GM23338 (cell line): ENCODE measurements around the gene ROR1. TPM values are rescaled to one million over a fixed set of nuclear protein-coding genes. Genes with fewer than 3 reads are reported as not detected.

Experiments
- ATAC-seq: fragments of 200-7000 bp; cut with Tn5 transposase; 3 replicates; pipeline ENCODE4 v1.9.1; 2020
- DNase-seq: peaks from one replicate; pipeline ENCODE4 v3.0.0-alpha.2; 2015; ENCODE audit warnings: low spot score
- H2AFZ ChIP-seq: fragments of 200-600 bp; sonication (generic); 2 replicates; pipeline ENCODE4 v1.8.0; 2016; ENCODE audit warnings: antibody characterized with exemption, mild to moderate bottlenecking, moderate library complexity
- H3F3A ChIP-seq: fragments of 200-600 bp; sonication (generic); replicated peaks from 2 replicates; pipeline ENCODE4 v1.8.0; 2017; ENCODE audit warnings: antibody characterized with exemption, mixed run types, low read depth
- H3K27ac ChIP-seq: fragments of 200-600 bp; sonication (generic); 2 replicates; pipeline ENCODE4 v1.6.1; 2016; ENCODE audit warnings: low read depth
- H3K27me3 ChIP-seq: fragments of 200-600 bp; sonication (generic); 2 replicates; pipeline ENCODE4 v1.8.0; 2016; ENCODE audit warnings: mild to moderate bottlenecking, mixed run types, moderate library complexity; ENCODE audit not compliant: insufficient read depth
- H3K36me3 ChIP-seq: fragments of 200-600 bp; sonication (generic); 2 replicates; pipeline ENCODE4 v1.8.0; 2016; ENCODE audit warnings: mild to moderate bottlenecking; ENCODE audit not compliant: insufficient read depth
- H3K4me1 ChIP-seq: fragments of 200-600 bp; sonication (generic); 2 replicates; pipeline ENCODE4 v1.8.0; 2016; ENCODE audit warnings: mild to moderate bottlenecking, moderate library complexity; ENCODE audit not compliant: insufficient read depth
- H3K4me2 ChIP-seq: fragments of 200-600 bp; sonication (generic); 2 replicates; pipeline ENCODE4 v1.7.1; 2017; ENCODE audit warnings: mixed run types
- H3K4me3 ChIP-seq: fragments of 200-600 bp; sonication (generic); 2 replicates; pipeline ENCODE4 v1.6.1; 2016; ENCODE audit warnings: mixed run types
- H3K79me2 ChIP-seq: fragments of 200-600 bp; sonication (generic); replicated peaks from 2 replicates; pipeline ENCODE4 v1.8.0; 2017; ENCODE audit warnings: mild to moderate bottlenecking; ENCODE audit not compliant: insufficient read depth
- H3K9me2 ChIP-seq: fragments of 200-600 bp; sonication (generic); 2 replicates; pipeline ENCODE4 v1.8.0; 2017; ENCODE audit not compliant: insufficient read depth
- H4K20me1 ChIP-seq: fragments of 200-600 bp; sonication (generic); replicated peaks from 2 replicates; pipeline ENCODE4 v1.8.0; 2017; ENCODE audit warnings: mild to moderate bottlenecking; ENCODE audit not compliant: insufficient read depth
- H3K27ac Mint-ChIP-seq: 2 replicates; pipeline ENCODE4 v1.8.0; 2020; ENCODE audit warnings: inconsistent platforms, mild to moderate bottlenecking, moderate library complexity, mixed read lengths
- H3K27me3 Mint-ChIP-seq: 3 replicates; pipeline ENCODE4 v1.8.0; 2022; ENCODE audit warnings: low read depth, mild to moderate bottlenecking, moderate library complexity, mixed read lengths, inconsistent platforms; ENCODE audit not compliant: insufficient read depth, poor library complexity
- H3K36me3 Mint-ChIP-seq: 3 replicates; pipeline ENCODE4 v1.8.0; 2021; ENCODE audit warnings: low read depth, mild to moderate bottlenecking, inconsistent platforms, moderate library complexity, mixed read lengths
- H3K4me1 Mint-ChIP-seq: 3 replicates; pipeline ENCODE4 v1.8.0; 2020; ENCODE audit warnings: mild to moderate bottlenecking, inconsistent platforms, mixed read lengths
- H3K4me3 Mint-ChIP-seq: 3 replicates; pipeline ENCODE4 v1.8.0; 2021; ENCODE audit warnings: moderate library complexity, mild to moderate bottlenecking, inconsistent platforms, mixed read lengths
- H3K9me3 Mint-ChIP-seq: 3 replicates; pipeline ENCODE4 v1.8.0; 2020; ENCODE audit warnings: moderate library complexity, mild to moderate bottlenecking, inconsistent platforms, mixed read lengths
- CREB1 ChIP-seq: fragments of 250-450 bp; sonication (Bioruptor Pico); IDR thresholded peaks from 2 replicates; pipeline ENCODE4 v1.5.0; 2020; ENCODE audit warnings: low read depth, mild to moderate bottlenecking, moderate library complexity
- EZH2phosphoT487 ChIP-seq: fragments of 200-600 bp; sonication (generic); IDR thresholded peaks from one replicate; pipeline ENCODE4 v1.8.1; 2018; ENCODE audit warnings: antibody characterized with exemption; ENCODE audit not compliant: unreplicated experiment
- STAT1 ChIP-seq: IDR thresholded peaks from one replicate; pipeline ENCODE4 v1.6.1; 2016; ENCODE audit warnings: antibody characterized with exemption; ENCODE audit not compliant: unreplicated experiment
- ZNF114 ChIP-seq: fragments of 250-450 bp; sonication (Bioruptor Pico); IDR thresholded peaks from 2 replicates; pipeline ENCODE4 v1.5.0; 2020; ENCODE audit warnings: mild to moderate bottlenecking, moderate library complexity
- polyA plus RNA-seq: library from polyadenylated mRNA; unstranded; fragments of >200 nt; fragmentation: Nextera tagmentation; extraction: Ambion mirVana; gene quantifications from 2 replicates; pipeline ENCODE4 v1.2.1, GENCODE V29; 2016
- total RNA-seq: library from RNA; depleted of rRNA; stranded (reverse); fragments of >200 nt; shearing (Covaris generic); gene quantifications from 2 replicates; pipeline ENCODE4 v1.2.3, GENCODE V29; 2014
- TF ChIP-seq, protein P1 (sequence below), 2 experiments: fragments of 200-600 bp in 1 of 2; sonication (generic) in 1 of 2; conservative IDR thresholded peaks; 2 replicates each; pipeline versions ENCODE4 v1.5.1 to v1.6.1; 2016 to 2017; ENCODE audit warnings: antibody characterized with exemption in 2 of 2, low read depth in 2 of 2, mild to moderate bottlenecking in 2 of 2, moderate library complexity in 1 of 2
- TF ChIP-seq, protein P2 (sequence below): IDR thresholded peaks from one replicate; pipeline ENCODE4 v1.6.1; 2018; ENCODE audit warnings: antibody characterized with exemption; ENCODE audit not compliant: unreplicated experiment
- TF ChIP-seq, protein P3 (sequence below): IDR thresholded peaks from 2 replicates; pipeline ENCODE4 v1.6.1; 2016; ENCODE audit warnings: antibody characterized with exemption

ROR1 gene
- total and polyA plus RNA-seq, 2 experiments from 2014 or later, result 59.7 to 96.0 TPM

DNA sequence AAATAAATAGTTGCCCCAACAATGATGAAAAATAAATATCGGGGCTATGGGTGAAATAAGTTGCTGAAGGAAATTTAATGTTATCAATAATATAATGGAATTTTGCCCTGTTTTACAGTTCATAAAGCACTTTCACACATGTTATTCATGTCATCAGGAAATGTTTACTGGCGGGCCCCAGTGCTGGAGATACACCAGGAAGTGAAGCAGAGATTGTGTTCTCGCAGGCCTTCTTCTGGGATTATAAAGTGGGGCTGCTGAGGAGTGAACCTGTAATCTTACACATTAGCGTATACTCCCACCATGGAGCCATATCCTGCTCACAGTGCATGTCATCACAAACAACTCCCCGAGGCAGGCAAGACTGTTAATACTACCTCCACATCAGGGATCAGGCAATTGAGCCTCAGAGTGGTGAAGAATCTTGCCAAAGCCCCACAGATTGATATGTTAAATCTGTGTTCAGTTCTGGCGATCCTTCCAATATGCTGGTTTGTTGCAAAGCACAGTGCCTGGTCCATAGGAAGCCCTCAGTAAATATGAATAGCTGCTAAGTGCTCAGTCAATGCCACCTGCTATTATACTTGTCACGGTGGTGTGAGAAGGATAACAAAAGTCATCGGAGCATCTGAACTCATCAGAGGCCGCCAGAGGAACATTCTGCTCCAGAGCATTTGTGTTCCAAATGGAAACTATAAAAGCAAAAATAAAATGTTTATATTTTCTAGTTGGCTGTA lies 325.2 kb downstream of the ROR1 start (continued):
- TF ChIP-seq, protein P1, sequence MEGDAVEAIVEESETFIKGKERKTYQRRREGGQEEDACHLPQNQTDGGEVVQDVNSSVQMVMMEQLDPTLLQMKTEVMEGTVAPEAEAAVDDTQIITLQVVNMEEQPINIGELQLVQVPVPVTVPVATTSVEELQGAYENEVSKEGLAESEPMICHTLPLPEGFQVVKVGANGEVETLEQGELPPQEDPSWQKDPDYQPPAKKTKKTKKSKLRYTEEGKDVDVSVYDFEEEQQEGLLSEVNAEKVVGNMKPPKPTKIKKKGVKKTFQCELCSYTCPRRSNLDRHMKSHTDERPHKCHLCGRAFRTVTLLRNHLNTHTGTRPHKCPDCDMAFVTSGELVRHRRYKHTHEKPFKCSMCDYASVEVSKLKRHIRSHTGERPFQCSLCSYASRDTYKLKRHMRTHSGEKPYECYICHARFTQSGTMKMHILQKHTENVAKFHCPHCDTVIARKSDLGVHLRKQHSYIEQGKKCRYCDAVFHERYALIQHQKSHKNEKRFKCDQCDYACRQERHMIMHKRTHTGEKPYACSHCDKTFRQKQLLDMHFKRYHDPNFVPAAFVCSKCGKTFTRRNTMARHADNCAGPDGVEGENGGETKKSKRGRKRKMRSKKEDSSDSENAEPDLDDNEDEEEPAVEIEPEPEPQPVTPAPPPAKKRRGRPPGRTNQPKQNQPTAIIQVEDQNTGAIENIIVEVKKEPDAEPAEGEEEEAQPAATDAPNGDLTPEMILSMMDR (conservative IDR thresholded peaks at IDR 0.05; ENCODE audit: low read depth in 2 of 2), result no peak
- no peak for TF ChIP-seq STAT1
- TF ChIP-seq, protein P2, sequence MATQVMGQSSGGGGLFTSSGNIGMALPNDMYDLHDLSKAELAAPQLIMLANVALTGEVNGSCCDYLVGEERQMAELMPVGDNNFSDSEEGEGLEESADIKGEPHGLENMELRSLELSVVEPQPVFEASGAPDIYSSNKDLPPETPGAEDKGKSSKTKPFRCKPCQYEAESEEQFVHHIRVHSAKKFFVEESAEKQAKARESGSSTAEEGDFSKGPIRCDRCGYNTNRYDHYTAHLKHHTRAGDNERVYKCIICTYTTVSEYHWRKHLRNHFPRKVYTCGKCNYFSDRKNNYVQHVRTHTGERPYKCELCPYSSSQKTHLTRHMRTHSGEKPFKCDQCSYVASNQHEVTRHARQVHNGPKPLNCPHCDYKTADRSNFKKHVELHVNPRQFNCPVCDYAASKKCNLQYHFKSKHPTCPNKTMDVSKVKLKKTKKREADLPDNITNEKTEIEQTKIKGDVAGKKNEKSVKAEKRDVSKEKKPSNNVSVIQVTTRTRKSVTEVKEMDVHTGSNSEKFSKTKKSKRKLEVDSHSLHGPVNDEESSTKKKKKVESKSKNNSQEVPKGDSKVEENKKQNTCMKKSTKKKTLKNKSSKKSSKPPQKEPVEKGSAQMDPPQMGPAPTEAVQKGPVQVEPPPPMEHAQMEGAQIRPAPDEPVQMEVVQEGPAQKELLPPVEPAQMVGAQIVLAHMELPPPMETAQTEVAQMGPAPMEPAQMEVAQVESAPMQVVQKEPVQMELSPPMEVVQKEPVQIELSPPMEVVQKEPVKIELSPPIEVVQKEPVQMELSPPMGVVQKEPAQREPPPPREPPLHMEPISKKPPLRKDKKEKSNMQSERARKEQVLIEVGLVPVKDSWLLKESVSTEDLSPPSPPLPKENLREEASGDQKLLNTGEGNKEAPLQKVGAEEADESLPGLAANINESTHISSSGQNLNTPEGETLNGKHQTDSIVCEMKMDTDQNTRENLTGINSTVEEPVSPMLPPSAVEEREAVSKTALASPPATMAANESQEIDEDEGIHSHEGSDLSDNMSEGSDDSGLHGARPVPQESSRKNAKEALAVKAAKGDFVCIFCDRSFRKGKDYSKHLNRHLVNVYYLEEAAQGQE, result no peak
- TF ChIP-seq, protein P3, sequence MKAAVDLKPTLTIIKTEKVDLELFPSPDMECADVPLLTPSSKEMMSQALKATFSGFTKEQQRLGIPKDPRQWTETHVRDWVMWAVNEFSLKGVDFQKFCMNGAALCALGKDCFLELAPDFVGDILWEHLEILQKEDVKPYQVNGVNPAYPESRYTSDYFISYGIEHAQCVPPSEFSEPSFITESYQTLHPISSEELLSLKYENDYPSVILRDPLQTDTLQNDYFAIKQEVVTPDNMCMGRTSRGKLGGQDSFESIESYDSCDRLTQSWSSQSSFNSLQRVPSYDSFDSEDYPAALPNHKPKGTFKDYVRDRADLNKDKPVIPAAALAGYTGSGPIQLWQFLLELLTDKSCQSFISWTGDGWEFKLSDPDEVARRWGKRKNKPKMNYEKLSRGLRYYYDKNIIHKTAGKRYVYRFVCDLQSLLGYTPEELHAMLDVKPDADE, result no peak

DNA sequence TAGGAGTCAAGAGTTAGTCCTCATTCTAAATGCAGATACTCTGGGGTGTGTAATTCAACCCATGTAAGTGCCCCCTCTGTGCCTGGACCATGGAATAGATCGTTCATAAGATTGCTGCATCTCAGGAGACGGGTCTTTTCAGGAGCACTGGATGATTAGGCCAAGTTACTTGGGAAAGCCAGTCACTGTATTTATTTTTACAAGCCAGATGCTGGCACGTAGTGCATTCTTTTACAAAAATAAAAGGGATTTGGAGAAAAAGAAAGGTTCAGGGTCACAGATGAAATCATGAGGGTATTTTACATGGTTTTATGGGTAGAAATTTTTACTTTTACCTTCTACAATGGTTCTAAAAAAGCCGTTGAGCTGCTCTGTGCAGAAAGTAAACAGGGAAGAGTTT lies 327.0 kb downstream of the ROR1 start:
- Mint-ChIP-seq H3K27ac (no peak overlapping the region), H3K4me3 (no peak overlapping the region), H3K9me3 (no peaks in the 10 kb centered on the region; the same call in 2 of the 3 replicates), H3K36me3 (peaks cover 7% of the 10 kb centered on the region; the same call in 1 of the 3 replicates), H3K4me1 (peaks cover 51% of the 10 kb centered on the region), H3K27me3 (peaks cover 6% of the 10 kb centered on the region)
- Histone ChIP-seq H3K4me1 (peaks cover 5% of the 10 kb centered on the region), H3K79me2 (peaks cover 27% of the 10 kb centered on the region), H3K4me3 (no peak overlapping the region), H4K20me1 (peaks cover 23% of the 10 kb centered on the region), H3K36me3 (no peaks in the 10 kb centered on the region), H3K27ac (no peak overlapping the region), H2AFZ (no peak overlapping the region), H3K27me3 (no peaks in the 10 kb centered on the region), H3K9me2 (no peaks in the 10 kb centered on the region), H3F3A (no peaks in the 10 kb centered on the region), H3K4me2 (no peak overlapping the region)
- no peak for ATAC-seq
- DNase-seq, result no peak
- TF ChIP-seq, protein P2, result no peak
- TF ChIP-seq EZH2phosphoT487 (no peak), STAT1 (no peak), ZNF114 (CRISPR knock-in tag) (no peak), CREB1 (CRISPR knock-in tag) (no peak)
- TF ChIP-seq, protein P3, result no peak
